ENCODE measurements around the gene TMEM26.

Gene TMEM26

GRCh38 chr10:61478621-61479312 is 25.6 kb upstream of the TMEM26 start:
- Histone ChIP-seq H2AFZ (ENCODE audit: low read length) (no peak overlapping the region), H3K4ac (ENCODE audit: low read length) (no peak overlapping the region), H3K14ac (ENCODE audit: low read length) (no peak overlapping the region), H3K18ac (ENCODE audit: low read length) (no peak overlapping the region), H4K8ac (ENCODE audit: low read depth, low read length) (no peak overlapping the region), H4K91ac (ENCODE audit: low read depth, low read length, poor library complexity) (no peak overlapping the region), H2BK5ac (ENCODE audit: low read length) (no peak overlapping the region), H3K9me3 (replicated peaks in 1 of 2; ENCODE audit: control insufficient read depth in 2 of 2, insufficient read depth in 1 of 2, low read depth in 1 of 2, low read length in 2 of 2) (no peaks in the 10 kb centered on the region), H3K4me3 (ENCODE audit: low read length in 2 of 2) (no peak overlapping the region), H3K4me1 (ENCODE audit: control insufficient read depth in 2 of 2, insufficient read depth in 1 of 2, low read depth in 1 of 2, low read length in 2 of 2) (no peaks in the 10 kb centered on the region), H3K79me1 (ENCODE audit: low read depth, low read length) (no peaks in the 10 kb centered on the region), H3K23ac (ENCODE audit: low read depth, low read length, poor library complexity) (no peak overlapping the region), H3K9ac (ENCODE audit: low read depth, low read length, poor library complexity) (no peak overlapping the region), H3K27me3 (ENCODE audit: control insufficient read depth in 3 of 3, insufficient read depth in 3 of 3, low read depth in 1 of 3, low read length in 3 of 3) (no peaks in the 10 kb centered on the region), H3K4me2 (ENCODE audit: insufficient read depth, low read length, poor library complexity, severe bottlenecking) (no peak overlapping the region), H3K36me3 (replicated peaks in 1 of 2; ENCODE audit: control insufficient read depth in 2 of 2, insufficient read depth in 2 of 2, low read length in 2 of 2) (no peaks in the 10 kb centered on the region), H2BK12ac (ENCODE audit: low read length) (no peak overlapping the region), H2AK5ac (ENCODE audit: low read depth, low read length) (no peak overlapping the region), H2BK15ac (ENCODE audit: low read length) (no peak overlapping the region), H2BK120ac (ENCODE audit: low read depth, low read length) (no peak overlapping the region), H3K27ac (replicated peaks; ENCODE audit: low read length) (no peak overlapping the region)
- DNase-seq (ENCODE audit: low spot score), result no peak
- WGBS, 2 donors (ENCODE audit: extremely low coverage in 2 of 2, insufficient read length in 2 of 2, insufficient replicate concordance in 1 of 2), result no CpG with 5 or more reads among the region's 4 CpGs

- Histone ChIP-seq H2AK5ac (ENCODE audit: low read depth, low read length) (no peak overlapping the region), H4K91ac (ENCODE audit: low read depth, low read length, poor library complexity) (no peak overlapping the region), H3K4me3 (ENCODE audit: low read length in 2 of 2) (no peak overlapping the region), H3K4ac (ENCODE audit: low read length) (no peak overlapping the region), H2BK12ac (ENCODE audit: low read length) (no peak overlapping the region), H3K4me2 (ENCODE audit: insufficient read depth, low read length, poor library complexity, severe bottlenecking) (no peak overlapping the region), H3K9me3 (replicated peaks in 1 of 2; ENCODE audit: control insufficient read depth in 2 of 2, insufficient read depth in 1 of 2, low read depth in 1 of 2, low read length in 2 of 2) (no peaks in the 10 kb centered on the region), H3K79me1 (ENCODE audit: low read depth, low read length) (no peaks in the 10 kb centered on the region), H2AFZ (ENCODE audit: low read length) (no peak overlapping the region), H3K23ac (ENCODE audit: low read depth, low read length, poor library complexity) (no peak overlapping the region), H4K8ac (ENCODE audit: low read depth, low read length) (no peak overlapping the region), H3K14ac (ENCODE audit: low read length) (no peak overlapping the region), H2BK5ac (ENCODE audit: low read length) (no peak overlapping the region), H3K4me1 (ENCODE audit: control insufficient read depth in 2 of 2, insufficient read depth in 1 of 2, low read depth in 1 of 2, low read length in 2 of 2) (no peaks in the 10 kb centered on the region), H3K18ac (ENCODE audit: low read length) (no peak overlapping the region), H3K27me3 (ENCODE audit: control insufficient read depth in 3 of 3, insufficient read depth in 3 of 3, low read depth in 1 of 3, low read length in 3 of 3) (no peaks in the 10 kb centered on the region), H2BK120ac (ENCODE audit: low read depth, low read length) (no peak overlapping the region), H2BK15ac (ENCODE audit: low read length) (no peak overlapping the region), H3K9ac (ENCODE audit: low read depth, low read length, poor library complexity) (no peak overlapping the region), H3K27ac (replicated peaks; ENCODE audit: low read length) (no peak overlapping the region), H3K36me3 (replicated peaks in 1 of 2; ENCODE audit: control insufficient read depth in 2 of 2, insufficient read depth in 2 of 2, low read length in 2 of 2) (no peaks in the 10 kb centered on the region)
- DNase-seq (ENCODE audit: low spot score), result no peak
- whole genome bisulfite sequencing, 2 donors (ENCODE audit: extremely low coverage in 2 of 2, insufficient read length in 2 of 2, insufficient replicate concordance in 1 of 2), result no CpG with 5 or more reads among the region's 1 CpG
Observed at GRCh38 chr10:61477451-61477850, 24.3 kb upstream of the TMEM26 start.

GRCh38 chr10:61476529-61476928 is 23.3 kb upstream of the TMEM26 start:
- no peak overlapping the region for H3K4me2 ChIP-seq (ENCODE audit: insufficient read depth, low read length, poor library complexity, severe bottlenecking)
- no peak overlapping the region for H3K18ac ChIP-seq (ENCODE audit: low read length)
- no peaks in the 10 kb centered on the region for H3K79me1 ChIP-seq (ENCODE audit: low read depth, low read length)
- H3K23ac ChIP-seq (ENCODE audit: low read depth, low read length, poor library complexity), result no peak overlapping the region
- no peak overlapping the region for H2BK5ac ChIP-seq (ENCODE audit: low read length)
- H2BK120ac ChIP-seq (ENCODE audit: low read depth, low read length), result no peak overlapping the region
- no peaks in the 10 kb centered on the region for H3K36me3 ChIP-seq (replicated peaks in 1 of 2; ENCODE audit: control insufficient read depth in 2 of 2, insufficient read depth in 2 of 2, low read length in 2 of 2)
- no peak overlapping the region for H3K4ac ChIP-seq (ENCODE audit: low read length)
- H2BK12ac ChIP-seq (ENCODE audit: low read length), result no peak overlapping the region
- H3K27me3 ChIP-seq (ENCODE audit: control insufficient read depth in 3 of 3, insufficient read depth in 3 of 3, low read depth in 1 of 3, low read length in 3 of 3), result no peaks in the 10 kb centered on the region
- H3K9ac ChIP-seq (ENCODE audit: low read depth, low read length, poor library complexity), result no peak overlapping the region
- no CpG with 5 or more reads among the region's 1 CpG for WGBS, 2 donors (ENCODE audit: extremely low coverage in 2 of 2, insufficient read length in 2 of 2, insufficient replicate concordance in 1 of 2)
- H3K14ac ChIP-seq (ENCODE audit: low read length), result no peak overlapping the region
- no peak overlapping the region for H2AFZ ChIP-seq (ENCODE audit: low read length)
- H3K4me3 ChIP-seq (ENCODE audit: low read length in 2 of 2), result no peak overlapping the region
- H2AK5ac ChIP-seq (ENCODE audit: low read depth, low read length), result no peak overlapping the region
- no peaks in the 10 kb centered on the region for H3K4me1 ChIP-seq (ENCODE audit: control insufficient read depth in 2 of 2, insufficient read depth in 1 of 2, low read depth in 1 of 2, low read length in 2 of 2)
- H4K8ac ChIP-seq (ENCODE audit: low read depth, low read length), result no peak overlapping the region
- H4K91ac ChIP-seq (ENCODE audit: low read depth, low read length, poor library complexity), result no peak overlapping the region
- no peak overlapping the region for H3K27ac ChIP-seq (replicated peaks; ENCODE audit: low read length)
- no peaks in the 10 kb centered on the region for H3K9me3 ChIP-seq (replicated peaks in 1 of 2; ENCODE audit: control insufficient read depth in 2 of 2, insufficient read depth in 1 of 2, low read depth in 1 of 2, low read length in 2 of 2)
- no peak for DNase-seq (ENCODE audit: low spot score)
- H2BK15ac ChIP-seq (ENCODE audit: low read length), result no peak overlapping the region

GRCh38 chr10:61475449-61475873 is 22.3 kb upstream of the TMEM26 start:
- H3K4me1 ChIP-seq (ENCODE audit: control insufficient read depth in 2 of 2, insufficient read depth in 1 of 2, low read depth in 1 of 2, low read length in 2 of 2), result no peaks in the 10 kb centered on the region
- no peak overlapping the region for H3K9ac ChIP-seq (ENCODE audit: low read depth, low read length, poor library complexity)
- no peak overlapping the region for H2AK5ac ChIP-seq (ENCODE audit: low read depth, low read length)
- no peaks in the 10 kb centered on the region for H3K9me3 ChIP-seq (replicated peaks in 1 of 2; ENCODE audit: control insufficient read depth in 2 of 2, insufficient read depth in 1 of 2, low read depth in 1 of 2, low read length in 2 of 2)
- H3K36me3 ChIP-seq (replicated peaks in 1 of 2; ENCODE audit: control insufficient read depth in 2 of 2, insufficient read depth in 2 of 2, low read length in 2 of 2), result no peaks in the 10 kb centered on the region
- H3K27me3 ChIP-seq (ENCODE audit: control insufficient read depth in 3 of 3, insufficient read depth in 3 of 3, low read depth in 1 of 3, low read length in 3 of 3), result no peaks in the 10 kb centered on the region
- H3K27ac ChIP-seq (replicated peaks; ENCODE audit: low read length), result no peak overlapping the region
- no peak overlapping the region for H4K91ac ChIP-seq (ENCODE audit: low read depth, low read length, poor library complexity)
- no peaks in the 10 kb centered on the region for H3K79me1 ChIP-seq (ENCODE audit: low read depth, low read length)
- no peak for DNase-seq (ENCODE audit: low spot score)
- no peak overlapping the region for H2BK5ac ChIP-seq (ENCODE audit: low read length)
- H2BK120ac ChIP-seq (ENCODE audit: low read depth, low read length), result no peak overlapping the region
- no peak overlapping the region for H2BK12ac ChIP-seq (ENCODE audit: low read length)
- H4K8ac ChIP-seq (ENCODE audit: low read depth, low read length), result no peak overlapping the region
- no CpG with 5 or more reads among the region's 3 CpGs for WGBS, 2 donors (ENCODE audit: extremely low coverage in 2 of 2, insufficient read length in 2 of 2, insufficient replicate concordance in 1 of 2)
- H3K23ac ChIP-seq (ENCODE audit: low read depth, low read length, poor library complexity), result no peak overlapping the region
- H3K4me2 ChIP-seq (ENCODE audit: insufficient read depth, low read length, poor library complexity, severe bottlenecking), result no peak overlapping the region
- no peak overlapping the region for H2AFZ ChIP-seq (ENCODE audit: low read length)
- no peak overlapping the region for H3K4ac ChIP-seq (ENCODE audit: low read length)
- H3K4me3 ChIP-seq (ENCODE audit: low read length in 2 of 2), result no peak overlapping the region
- no peak overlapping the region for H3K18ac ChIP-seq (ENCODE audit: low read length)
- H3K14ac ChIP-seq (ENCODE audit: low read length), result no peak overlapping the region
- no peak overlapping the region for H2BK15ac ChIP-seq (ENCODE audit: low read length)

All from neuronal stem cell (in vitro differentiated cells).